Measurements from ENCODE around the gene SOX9.

- TF ChIP-seq CTCF (optimal IDR thresholded peaks at IDR 0.05 in 1 of 3, IDR thresholded peaks at IDR 0.05 in 1 of 3, conservative IDR thresholded peaks at IDR 0.05 in 1 of 3; ENCODE audit: extremely low read depth in 1 of 3, insufficient read depth in 2 of 3, low read length in 3 of 3) = no peak
- no peak for TF ChIP-seq EZH2 (IDR thresholded peaks at IDR 0.05; ENCODE audit: low read length)
Measured at GRCh38 chr17:72128039-72128438, 7.2 kb downstream of the SOX9 start.

All from keratinocyte (primary cell).